Endothelial cell of umbilical vein (primary cell): Measurements from ENCODE around the gene PLXDC2.

Experiments
- CTCF ChIP-seq, 2 donors: IDR thresholded peaks; 1 replicate in 1 of 2; 2 replicates in 1 of 2; pipeline ENCODE4 v1.5.1; 2011; ENCODE audit warnings: low read length in 2 of 2, mild to moderate bottlenecking in 2 of 2, moderate library complexity in 2 of 2, control low read depth in 1 of 2, inconsistent platforms in 1 of 2, low read depth in 1 of 2; ENCODE audit not compliant: insufficient read depth in 1 of 2; ENCODE audit errors: extremely low read depth in 1 of 2
- EZH2 ChIP-seq: IDR thresholded peaks from 2 replicates; pipeline ENCODE4 v1.6.1; 2012; ENCODE audit warnings: borderline replicate concordance, low read depth, mild to moderate bottlenecking, moderate library complexity, low read length, inconsistent platforms; ENCODE audit not compliant: severe bottlenecking
- FOS ChIP-seq: IDR thresholded peaks from 2 replicates; pipeline ENCODE4 v1.6.1; 2011; ENCODE audit warnings: mild to moderate bottlenecking, low read length, moderate library complexity, borderline replicate concordance; ENCODE audit not compliant: insufficient read depth
- MAX ChIP-seq: IDR thresholded peaks from 2 replicates; pipeline ENCODE4 v1.6.1; 2011; ENCODE audit not compliant: insufficient read depth, insufficient read length
- POLR2A ChIP-seq: IDR thresholded peaks from 2 replicates; pipeline ENCODE4 v1.6.1; 2012; ENCODE audit warnings: low read depth, mild to moderate bottlenecking, control low read depth, low read length
- POLR2AphosphoS5 ChIP-seq: IDR thresholded peaks from 2 replicates; pipeline ENCODE4 v1.6.1; 2012; ENCODE audit warnings: low read depth, mild to moderate bottlenecking, control low read depth, low read length, moderate library complexity; ENCODE audit not compliant: insufficient read depth

- TF ChIP-seq POLR2A (no peak), CTCF (IDR thresholded peaks at IDR 0.05; ENCODE audit: extremely low read depth in 1 of 2, insufficient read depth in 1 of 2, low read depth in 1 of 2, low read length in 2 of 2) (no peak), POLR2AphosphoS5 (no peak), EZH2 (no peak), FOS (no peak), MAX (no peak)
Measured at GRCh38 chr10:20089879-20090278, 273.6 kb downstream of the PLXDC2 start.
